Heart left ventricle (tissue), 13 donors: Measurements from ENCODE around the gene LSS.

ENCODE experiments used
- POLR2A ChIP-seq, 2 donors: fragments of 450-650 bp; IDR thresholded peaks; one replicate each; pipeline ENCODE4 v1.6.1; 2017; ENCODE audit warnings: antibody characterized with exemption in 2 of 2, mild to moderate bottlenecking in 2 of 2, moderate library complexity in 2 of 2
- TF ChIP-seq, protein P1 (sequence below), 12 donors: fragments of 200-600 bp; sonication (generic) in 4 of 12; IDR thresholded peaks; one replicate each; pipeline versions ENCODE4 v1.5.0 to v1.8.0; 2018 to 2022; ENCODE audit warnings: antibody characterized with exemption in 12 of 12, mild to moderate bottlenecking in 5 of 12
- donor health status: ischemic (EF 13 %, LVEDD 7.1; RV severe dilation, severe dysfunction).
- donor health status: DM: no; HTN: yes; CAD: no.
- donor health status: DM: no; HTN: no; CAD: no.
- donor health status: ischemic (EF 25% LVEDD 6.9; RV normal size, moderate dysfunction).
- donor health status: ischemic (EF 25% LVEDD 5.7; RV mildly dilated, moderate dysfunction).
- donor health status: ischemic (EF 35%, LVEDD 5.7; RV mildly dilated, moderate dysfunction).
- donor health status: nonischemic (EF 11% LVEDD 7.7; RV severe dilation, severe dysfunction).
- donor health status: DM: yes; HTN: yes; CAD: no.
- donor health status: PGD.
- donor health status: ischemic (EF 29% LVEDD 5.4; RV normal size, mild dysfunction).
- donor health status: nonischemic (EF 23%, LVEDD 6.1; RV moderate dilation, normal function).

DNA sequence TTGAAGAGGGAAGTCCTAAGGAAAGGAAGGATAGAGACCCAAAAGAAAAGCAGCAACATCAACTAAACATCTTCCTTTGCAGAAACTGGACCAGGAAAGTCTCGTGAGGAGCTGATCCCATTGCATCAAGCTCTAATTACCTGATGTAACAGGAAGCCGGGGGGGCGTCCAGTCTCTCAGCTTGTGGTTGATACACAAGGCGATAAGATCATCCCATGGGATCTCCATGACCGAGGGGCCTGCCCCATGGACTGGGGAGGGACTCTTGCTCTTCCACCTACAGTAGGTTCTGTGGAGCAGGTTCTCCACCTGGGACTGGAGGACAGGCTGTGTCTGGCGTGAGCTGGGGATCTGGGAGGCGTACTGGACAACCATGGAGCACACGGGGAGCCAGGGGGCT lies 14.8 kb upstream of the LSS start:
- TF ChIP-seq, protein P1, sequence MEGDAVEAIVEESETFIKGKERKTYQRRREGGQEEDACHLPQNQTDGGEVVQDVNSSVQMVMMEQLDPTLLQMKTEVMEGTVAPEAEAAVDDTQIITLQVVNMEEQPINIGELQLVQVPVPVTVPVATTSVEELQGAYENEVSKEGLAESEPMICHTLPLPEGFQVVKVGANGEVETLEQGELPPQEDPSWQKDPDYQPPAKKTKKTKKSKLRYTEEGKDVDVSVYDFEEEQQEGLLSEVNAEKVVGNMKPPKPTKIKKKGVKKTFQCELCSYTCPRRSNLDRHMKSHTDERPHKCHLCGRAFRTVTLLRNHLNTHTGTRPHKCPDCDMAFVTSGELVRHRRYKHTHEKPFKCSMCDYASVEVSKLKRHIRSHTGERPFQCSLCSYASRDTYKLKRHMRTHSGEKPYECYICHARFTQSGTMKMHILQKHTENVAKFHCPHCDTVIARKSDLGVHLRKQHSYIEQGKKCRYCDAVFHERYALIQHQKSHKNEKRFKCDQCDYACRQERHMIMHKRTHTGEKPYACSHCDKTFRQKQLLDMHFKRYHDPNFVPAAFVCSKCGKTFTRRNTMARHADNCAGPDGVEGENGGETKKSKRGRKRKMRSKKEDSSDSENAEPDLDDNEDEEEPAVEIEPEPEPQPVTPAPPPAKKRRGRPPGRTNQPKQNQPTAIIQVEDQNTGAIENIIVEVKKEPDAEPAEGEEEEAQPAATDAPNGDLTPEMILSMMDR (IDR thresholded peaks at IDR 0.05): no peak
- TF ChIP-seq POLR2A (IDR thresholded peaks at IDR 0.05): no peak
